Peyer's patch (tissue), 4 donors: ENCODE results near the gene SWAP70.

Experiments
- POLR2A ChIP-seq, 2 donors: fragments of 450-650 bp; IDR thresholded peaks; one replicate each; pipeline ENCODE4 v1.5.1; 2017; ENCODE audit warnings: antibody characterized with exemption in 2 of 2, mild to moderate bottlenecking in 2 of 2, moderate library complexity in 2 of 2
- TF ChIP-seq, protein P1 (sequence below), 6 experiments: fragments of 450-650 bp in 4 of 6; fragments of 200-600 bp in 2 of 6; sonication (generic) in 1 of 6; IDR thresholded peaks; one replicate each; pipeline ENCODE4 v1.5.1; 2017 to 2019; ENCODE audit warnings: antibody characterized with exemption in 6 of 6, mild to moderate bottlenecking in 3 of 6, moderate library complexity in 1 of 6

DNA sequence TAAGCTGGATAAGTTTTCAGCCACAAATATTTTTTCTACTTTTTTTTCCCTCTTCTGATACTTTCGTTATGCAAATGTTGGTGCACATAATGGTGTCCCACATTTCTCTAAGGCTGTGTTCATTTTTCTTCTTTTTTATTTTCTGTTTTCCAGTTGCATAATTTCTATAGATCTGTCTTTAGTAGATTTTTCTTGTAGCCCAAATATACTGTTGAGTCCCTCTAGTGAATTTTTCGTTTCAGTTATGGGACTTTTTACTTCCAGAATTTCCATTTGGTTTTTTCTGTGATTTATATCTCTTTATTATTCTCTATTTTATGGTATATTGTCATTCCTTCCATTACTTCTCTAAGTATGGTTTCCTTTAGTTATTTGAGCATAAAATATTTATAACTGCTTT lies 72.0 kb downstream of the SWAP70 start:
- TF ChIP-seq, protein P1, sequence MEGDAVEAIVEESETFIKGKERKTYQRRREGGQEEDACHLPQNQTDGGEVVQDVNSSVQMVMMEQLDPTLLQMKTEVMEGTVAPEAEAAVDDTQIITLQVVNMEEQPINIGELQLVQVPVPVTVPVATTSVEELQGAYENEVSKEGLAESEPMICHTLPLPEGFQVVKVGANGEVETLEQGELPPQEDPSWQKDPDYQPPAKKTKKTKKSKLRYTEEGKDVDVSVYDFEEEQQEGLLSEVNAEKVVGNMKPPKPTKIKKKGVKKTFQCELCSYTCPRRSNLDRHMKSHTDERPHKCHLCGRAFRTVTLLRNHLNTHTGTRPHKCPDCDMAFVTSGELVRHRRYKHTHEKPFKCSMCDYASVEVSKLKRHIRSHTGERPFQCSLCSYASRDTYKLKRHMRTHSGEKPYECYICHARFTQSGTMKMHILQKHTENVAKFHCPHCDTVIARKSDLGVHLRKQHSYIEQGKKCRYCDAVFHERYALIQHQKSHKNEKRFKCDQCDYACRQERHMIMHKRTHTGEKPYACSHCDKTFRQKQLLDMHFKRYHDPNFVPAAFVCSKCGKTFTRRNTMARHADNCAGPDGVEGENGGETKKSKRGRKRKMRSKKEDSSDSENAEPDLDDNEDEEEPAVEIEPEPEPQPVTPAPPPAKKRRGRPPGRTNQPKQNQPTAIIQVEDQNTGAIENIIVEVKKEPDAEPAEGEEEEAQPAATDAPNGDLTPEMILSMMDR (IDR thresholded peaks at IDR 0.05) = no peak
- TF ChIP-seq POLR2A (IDR thresholded peaks at IDR 0.05) = no peak
